ENCODE data around the gene CTU2. TPM values are rescaled to one million over a fixed set of nuclear protein-coding genes. Genes with fewer than 3 reads are reported as not detected.

CTU2 gene
- total and polyA plus RNA-seq, 2 donors from 2014 or later, result 11.1 to 18.8 TPM

- no peak overlapping the region for H3K9ac ChIP-seq (ENCODE audit: low read length in 3 of 3)
- intact Hi-C loops (cut with DNase I), result no loop called here
- peaks cover 0 to 14% (median 6%) of the 10 kb centered on the region in 3 donors for H3K4me1 ChIP-seq (ENCODE audit: control insufficient read depth in 2 of 3, insufficient read depth in 2 of 3, low read depth in 1 of 3, low read length in 3 of 3)
- no peaks in the 10 kb centered on the region for H3K9me3 ChIP-seq (ENCODE audit: control insufficient read depth in 2 of 3, insufficient read depth in 1 of 3, low read length in 3 of 3)
- no peaks in the 10 kb centered on the region for H3K36me3 ChIP-seq (ENCODE audit: control insufficient read depth in 2 of 3, insufficient read depth in 3 of 3, low read length in 3 of 3)
- H3K27ac ChIP-seq (ENCODE audit: low read depth in 2 of 2, low read length in 2 of 2), result no peak overlapping the region
- DNase-seq (no peak), FAIRE-seq (no peak)
- H3K27me3 ChIP-seq (ENCODE audit: control insufficient read depth, insufficient read depth, low read length), result no peaks in the 10 kb centered on the region
- TF ChIP-seq CTCF (IDR thresholded peaks at IDR 0.05; ENCODE audit: borderline replicate concordance, extremely low read depth, insufficient read depth), result no peak
- no peak overlapping the region for H3K4me3 ChIP-seq (ENCODE audit: low read length in 3 of 3)
Observed at GRCh38 chr16:88746506-88746905, 40.2 kb downstream of the CTU2 start.

GRCh38 chr16:88747588-88748301 lies 41.4 kb downstream of the CTU2 start:
- Histone ChIP-seq H3K4me1 (ENCODE audit: control insufficient read depth in 2 of 3, insufficient read depth in 2 of 3, low read depth in 1 of 3, low read length in 3 of 3) (peaks cover 0 to 14% (median 6%) of the 10 kb centered on the region in 3 donors), H3K4me3 (ENCODE audit: low read length in 3 of 3) (no peak overlapping the region), H3K36me3 (ENCODE audit: control insufficient read depth in 2 of 3, insufficient read depth in 3 of 3, low read length in 3 of 3) (no peaks in the 10 kb centered on the region), H3K27me3 (ENCODE audit: control insufficient read depth, insufficient read depth, low read length) (no peaks in the 10 kb centered on the region), H3K9ac (ENCODE audit: low read length in 3 of 3) (no peak overlapping the region), H3K9me3 (ENCODE audit: control insufficient read depth in 2 of 3, insufficient read depth in 1 of 3, low read length in 3 of 3) (no peaks in the 10 kb centered on the region), H3K27ac (ENCODE audit: low read depth in 2 of 2, low read length in 2 of 2) (no peak overlapping the region)
- DNase-seq, result no peak
- no peak for TF ChIP-seq CTCF (IDR thresholded peaks at IDR 0.05; ENCODE audit: borderline replicate concordance, extremely low read depth, insufficient read depth)
- FAIRE-seq, result no peak
- intact Hi-C loops (cut with DNase I), result no loop called here

- Histone ChIP-seq H3K9ac (ENCODE audit: low read length in 3 of 3) (no peak overlapping the region), H3K36me3 (ENCODE audit: control insufficient read depth in 2 of 3, insufficient read depth in 3 of 3, low read length in 3 of 3) (no peaks in the 10 kb centered on the region), H3K27ac (ENCODE audit: low read depth in 2 of 2, low read length in 2 of 2) (no peak overlapping the region), H3K4me1 (ENCODE audit: control insufficient read depth in 2 of 3, insufficient read depth in 2 of 3, low read depth in 1 of 3, low read length in 3 of 3) (peaks cover 0 to 14% (median 6%) of the 10 kb centered on the region in 3 donors), H3K9me3 (ENCODE audit: control insufficient read depth in 2 of 3, insufficient read depth in 1 of 3, low read length in 3 of 3) (no peaks in the 10 kb centered on the region), H3K27me3 (ENCODE audit: control insufficient read depth, insufficient read depth, low read length) (no peaks in the 10 kb centered on the region), H3K4me3 (ENCODE audit: low read length in 3 of 3) (no peak overlapping the region)
- intact Hi-C loops (cut with DNase I), result no loop called here
- no peak for TF ChIP-seq CTCF (IDR thresholded peaks at IDR 0.05; ENCODE audit: borderline replicate concordance, extremely low read depth, insufficient read depth)
- FAIRE-seq (no peak), DNase-seq (no peak)
Observed at GRCh38 chr16:88748364-88748763, 42.1 kb downstream of the CTU2 start.

Measured in kidney (tissue), 14 donors.